Liver (tissue), 9 donors: ENCODE results near the gene SLC47A2. TPM values are rescaled to one million over a fixed set of nuclear protein-coding genes. Genes with fewer than 3 reads are reported as not detected.

ENCODE experiments used
- DNase-seq: peaks from one replicate; pipeline ENCODE4 v3.0.0-alpha.2; 2017; ENCODE audit warnings: low spot score
- H3K27ac ChIP-seq, 2 donors: one replicate each; pipeline ENCODE4 v1.7.0; 2013; ENCODE audit warnings: inconsistent platforms in 2 of 2, low read length in 2 of 2, control low read depth in 1 of 2, low read depth in 1 of 2, mild to moderate bottlenecking in 1 of 2
- H3K27me3 ChIP-seq, 4 donors: one replicate each; pipeline versions ENCODE4 v1.6.1 to v1.7.0; 2013; ENCODE audit warnings: low read length in 3 of 4, inconsistent platforms in 1 of 4, mild to moderate bottlenecking in 1 of 4, moderate library complexity in 1 of 4; ENCODE audit not compliant: control insufficient read depth in 4 of 4, insufficient read depth in 4 of 4
- H3K36me3 ChIP-seq, 4 donors: one replicate each; pipeline versions ENCODE4 v1.6.1 to v1.7.0; 2013; ENCODE audit warnings: low read length in 3 of 4, mild to moderate bottlenecking in 3 of 4, low read depth in 1 of 4, moderate library complexity in 1 of 4; ENCODE audit not compliant: control insufficient read depth in 4 of 4, insufficient read depth in 3 of 4
- H3K4me1 ChIP-seq, 4 donors: one replicate each; pipeline versions ENCODE4 v1.6.1 to v1.7.0; 2013; ENCODE audit warnings: low read length in 3 of 4, mild to moderate bottlenecking in 3 of 4, moderate library complexity in 1 of 4; ENCODE audit not compliant: control insufficient read depth in 4 of 4, insufficient read depth in 4 of 4
- H3K4me3 ChIP-seq, 3 donors: one replicate each; pipeline versions ENCODE4 v1.6.1 to v1.7.0; 2013; ENCODE audit warnings: low read length in 3 of 3, control low read depth in 1 of 3, low read depth in 1 of 3, mild to moderate bottlenecking in 1 of 3
- H3K9ac ChIP-seq, 2 donors: one replicate each; pipeline ENCODE4 v1.7.0; 2013; ENCODE audit warnings: low read length in 2 of 2, mild to moderate bottlenecking in 2 of 2, moderate library complexity in 2 of 2, control low read depth in 1 of 2, low read depth in 1 of 2
- H3K9me3 ChIP-seq, 4 donors: one replicate each; pipeline versions ENCODE4 v1.6.1 to v1.7.0; 2013; ENCODE audit warnings: low read length in 3 of 4; ENCODE audit not compliant: control insufficient read depth in 4 of 4
- EGR1 ChIP-seq, 2 donors: IDR thresholded peaks; 2 replicates each; pipeline ENCODE4 v1.6.1; 2016 to 2018; ENCODE audit warnings: antibody characterized with exemption in 2 of 2, low read depth in 2 of 2
- FOXA1 ChIP-seq: IDR thresholded peaks from 2 replicates; pipeline ENCODE4 v1.6.1; 2016; ENCODE audit warnings: antibody characterized with exemption
- FOXA2 ChIP-seq: IDR thresholded peaks from 2 replicates; pipeline ENCODE4 v1.6.1; 2016; ENCODE audit warnings: antibody characterized with exemption
- GABPA ChIP-seq, 2 donors: IDR thresholded peaks in 1 of 2; conservative IDR thresholded peaks in 1 of 2; 2 replicates each; pipeline ENCODE4 v1.6.1; 2016; ENCODE audit warnings: antibody characterized with exemption in 2 of 2, mild to moderate bottlenecking in 1 of 2, moderate library complexity in 1 of 2
- HNF4G ChIP-seq: IDR thresholded peaks from 2 replicates; pipeline ENCODE4 v1.6.1; 2016; ENCODE audit warnings: antibody characterized with exemption
- JUND ChIP-seq, 2 donors: IDR thresholded peaks; 2 replicates each; pipeline ENCODE4 v1.6.1; 2016; ENCODE audit warnings: antibody characterized with exemption in 2 of 2
- NR2F2 ChIP-seq: IDR thresholded peaks from 2 replicates; pipeline ENCODE4 v1.6.1; 2016; ENCODE audit warnings: antibody characterized with exemption
- RAD21 ChIP-seq, 2 donors: IDR thresholded peaks; 2 replicates each; pipeline ENCODE4 v1.6.1; 2016; ENCODE audit warnings: antibody characterized with exemption in 2 of 2, mild to moderate bottlenecking in 2 of 2
- REST ChIP-seq: IDR thresholded peaks from 2 replicates; pipeline ENCODE4 v1.6.1; 2016; ENCODE audit warnings: antibody characterized with exemption, mild to moderate bottlenecking
- RXRA ChIP-seq, 2 donors: IDR thresholded peaks; 2 replicates each; pipeline ENCODE4 v1.6.1; 2017 to 2018; ENCODE audit warnings: antibody characterized with exemption in 2 of 2, mild to moderate bottlenecking in 1 of 2
- SP1 ChIP-seq: IDR thresholded peaks from 2 replicates; pipeline ENCODE4 v1.6.1; 2018; ENCODE audit warnings: antibody characterized with exemption, mild to moderate bottlenecking
- TAF1 ChIP-seq: conservative IDR thresholded peaks from 2 replicates; pipeline ENCODE4 v1.6.1; 2016; ENCODE audit warnings: antibody characterized with exemption, mild to moderate bottlenecking
- YY1 ChIP-seq: IDR thresholded peaks from 2 replicates; pipeline ENCODE4 v1.6.1; 2016; ENCODE audit warnings: antibody characterized with exemption, mild to moderate bottlenecking
- WGBS: extraction: QIAGEN DNeasy Blood & Tissue Kit; methylation state at CpG from one replicate; pipeline ENCODE4 v1.1.7; 2013; 5-methylcytosine and 5-hydroxymethylcytosine counted together
- polyA plus RNA-seq, 2 donors: library from polyadenylated mRNA; stranded (reverse) in 1 of 2; unstranded in 1 of 2; fragments of 200-250 nt in 1 of 2; fragments of >200 nt in 1 of 2; fragmentation: Nextera tagmentation in 1 of 2; extraction: Ambion mirVana in 1 of 2; gene quantifications; one replicate each; pipeline versions ENCODE4 v1.2.1 to v1.2.3, GENCODE V29; 2013 to 2015
- total RNA-seq, 2 donors: library from RNA; depleted of rRNA; stranded (reverse); fragments of >200 nt; gene quantifications; one replicate each; pipeline ENCODE4 v1.2.3, GENCODE V29; 2014
- TF ChIP-seq, protein P1 (sequence below): fragments of 150-350 bp; IDR thresholded peaks from 2 replicates; pipeline ENCODE4 v1.5.1; 2017; ENCODE audit warnings: improper control_type of control experiment, low read depth, low read length; ENCODE audit not compliant: missing input control
- TF ChIP-seq, protein P2 (sequence below): IDR thresholded peaks from 2 replicates; pipeline ENCODE4 v1.6.1; 2016; ENCODE audit warnings: antibody characterized with exemption
- donor health status: healthy.
- donor health status: healthy.
- donor health status: healthy.
- donor health status: healthy.
- donor health status: healthy.

SLC47A2 gene
- total and polyA plus RNA-seq, 4 donors, result 0.08 TPM; not detected in 3

GRCh38 chr17:19726631-19727376 lies 10.4 kb upstream of the SLC47A2 start:
- Histone ChIP-seq H3K4me3 (no peak overlapping the region), H3K27ac (peak overlapping the region; percentile 80 to 88), H3K4me1 (peaks cover 5 to 11% (median 8%) of the 10 kb centered on the region in 4 donors), H3K9ac (peak overlapping the region in 1 of 2 donors; percentile 23), H3K36me3 (no peaks in the 10 kb centered on the region), H3K27me3 (no peaks in the 10 kb centered on the region), H3K9me3 (no peaks in the 10 kb centered on the region)
- no peak for DNase-seq
- TF ChIP-seq YY1 (no peak), FOXA1 (peak; percentile 2)
- WGBS, result 93% methylated on average over 7 of the region's 7 CpGs

- no peak overlapping the region for H3K4me3 ChIP-seq
- WGBS, result 93% methylated on average over 5 of the region's 5 CpGs
- peaks cover 8 to 17% (median 11%) of the 10 kb centered on the region in 4 donors for H3K4me1 ChIP-seq
- no peak for DNase-seq
- TF ChIP-seq RXRA (IDR thresholded peaks at IDR 0.05), result no peak
- TF ChIP-seq SP1, result no peak
- TF ChIP-seq FOXA2, result no peak
- no peak for TF ChIP-seq EGR1 (IDR thresholded peaks at IDR 0.05; ENCODE audit: low read depth in 2 of 2)
- no peak for TF ChIP-seq TAF1
- no peak overlapping the region for H3K27ac ChIP-seq
- no peaks in the 10 kb centered on the region for H3K27me3 ChIP-seq
- no peaks in the 10 kb centered on the region for H3K9me3 ChIP-seq
- H3K36me3 ChIP-seq, result no peaks in the 10 kb centered on the region
- no peak overlapping the region for H3K9ac ChIP-seq
These were observed 9.1 kb upstream of the SLC47A2 start for GRCh38 chr17:19725486-19725885.

DNA sequence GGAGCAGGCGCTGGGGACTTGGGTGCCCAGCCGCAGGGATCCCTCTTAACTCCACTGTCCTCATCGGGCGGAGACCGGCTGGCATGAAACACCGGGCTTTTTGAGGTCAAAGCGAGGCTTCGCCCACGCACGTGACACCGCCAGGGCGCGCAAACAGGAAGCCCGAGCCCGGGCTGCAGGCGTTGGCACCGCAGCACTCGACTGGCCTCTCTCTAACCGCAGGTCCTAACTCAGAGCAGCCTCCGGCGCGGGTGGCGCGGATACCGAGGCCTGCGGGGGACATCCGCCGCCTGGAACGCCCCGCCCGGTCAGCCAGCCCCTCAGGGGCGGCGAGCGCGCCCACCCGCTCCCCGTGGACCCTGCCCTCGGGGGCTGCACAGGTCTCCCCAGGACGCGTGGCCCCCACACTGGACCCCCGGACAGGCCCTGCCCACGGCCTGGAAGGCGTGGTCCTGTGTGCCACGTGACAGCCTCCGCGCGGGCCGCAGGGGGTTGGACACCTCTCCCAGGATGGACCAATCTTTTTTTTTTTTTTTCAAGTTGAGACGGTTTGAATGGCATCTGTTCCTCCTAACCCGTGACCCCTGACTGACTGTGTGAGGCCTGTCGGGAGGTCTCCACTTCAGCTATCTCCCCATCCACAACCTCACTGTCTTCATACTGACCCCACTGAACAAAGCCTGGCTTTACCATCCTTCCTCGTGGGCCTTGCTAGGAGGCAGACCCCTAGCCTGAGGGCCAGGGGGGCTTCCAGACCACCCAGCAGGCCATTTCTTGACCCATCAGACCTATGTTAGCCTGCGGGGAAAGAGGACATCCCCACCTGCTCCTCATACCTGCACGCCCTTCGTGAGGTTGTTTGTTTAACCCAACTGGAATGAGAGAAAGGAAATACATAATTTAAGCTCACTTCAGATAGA lies 8.4 kb upstream of the SLC47A2 start:
- H3K27me3 ChIP-seq, result no peaks in the 10 kb centered on the region
- H3K4me3 ChIP-seq, result peak overlapping the region in 1 of 3 donors; percentile 32
- no peaks in the 10 kb centered on the region for H3K36me3 ChIP-seq
- H3K4me1 ChIP-seq, result peaks cover 8 to 17% (median 12%) of the 10 kb centered on the region in 4 donors
- H3K9ac ChIP-seq, result no peak overlapping the region
- no peaks in the 10 kb centered on the region for H3K9me3 ChIP-seq
- peak overlapping the region; percentile 8 to 40 for H3K27ac ChIP-seq
- DNase-seq, result no peak
- TF ChIP-seq SP1 (peak; percentile 24), JUND (IDR thresholded peaks at IDR 0.05) (no peak), RAD21 (IDR thresholded peaks at IDR 0.05) (peak in 1 of 2 donors; percentile 4), YY1 (peak; percentile 45), RXRA (IDR thresholded peaks at IDR 0.05) (peak; percentile 67 to 73)
- WGBS, result 45% methylated on average over 55 of the region's 55 CpGs

DNA sequence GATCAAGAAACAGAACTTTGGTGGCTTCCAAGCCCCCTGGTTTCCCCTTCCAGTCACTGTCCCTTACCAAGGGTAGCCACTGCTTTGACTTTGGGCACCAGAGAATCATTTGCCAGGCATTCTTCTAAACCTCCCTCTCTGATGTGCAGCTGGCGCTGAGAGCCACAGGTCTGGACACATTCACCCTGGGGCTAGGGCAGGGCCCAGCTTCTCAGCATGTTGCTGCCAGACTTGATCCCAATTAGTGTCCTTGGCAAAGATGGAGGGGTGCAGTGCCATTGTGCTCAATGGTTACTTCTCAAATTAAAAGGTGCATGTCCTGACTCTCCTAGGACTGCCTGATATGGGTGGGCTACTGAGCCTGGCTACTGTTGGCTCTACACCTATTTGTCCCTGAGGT lies 7.6 kb upstream of the SLC47A2 start:
- 100% methylated on average over 1 of the region's 1 CpG for WGBS
- no peak overlapping the region for H3K9ac ChIP-seq
- H3K4me1 ChIP-seq, result peaks cover 8 to 17% (median 12%) of the 10 kb centered on the region in 4 donors

More for the DNA sequence above, 7.6 kb upstream of the SLC47A2 start:
- Histone ChIP-seq H3K4me3 (no peak overlapping the region), H3K36me3 (no peaks in the 10 kb centered on the region), H3K27ac (peak overlapping the region in 1 of 2 donors; percentile 8), H3K27me3 (no peaks in the 10 kb centered on the region), H3K9me3 (no peaks in the 10 kb centered on the region)
- no peak for DNase-seq
- TF ChIP-seq GABPA (IDR thresholded peaks at IDR 0.05 in 1 of 2, conservative IDR thresholded peaks at IDR 0.05 in 1 of 2) (no peak), RAD21 (IDR thresholded peaks at IDR 0.05) (no peak), JUND (IDR thresholded peaks at IDR 0.05) (no peak), NR2F2 (no peak), HNF4G (no peak), YY1 (no peak), RXRA (IDR thresholded peaks at IDR 0.05) (no peak), TAF1 (no peak), FOXA1 (no peak), EGR1 (IDR thresholded peaks at IDR 0.05; ENCODE audit: low read depth in 2 of 2) (no peak), REST (no peak)
- TF ChIP-seq, protein P1, sequence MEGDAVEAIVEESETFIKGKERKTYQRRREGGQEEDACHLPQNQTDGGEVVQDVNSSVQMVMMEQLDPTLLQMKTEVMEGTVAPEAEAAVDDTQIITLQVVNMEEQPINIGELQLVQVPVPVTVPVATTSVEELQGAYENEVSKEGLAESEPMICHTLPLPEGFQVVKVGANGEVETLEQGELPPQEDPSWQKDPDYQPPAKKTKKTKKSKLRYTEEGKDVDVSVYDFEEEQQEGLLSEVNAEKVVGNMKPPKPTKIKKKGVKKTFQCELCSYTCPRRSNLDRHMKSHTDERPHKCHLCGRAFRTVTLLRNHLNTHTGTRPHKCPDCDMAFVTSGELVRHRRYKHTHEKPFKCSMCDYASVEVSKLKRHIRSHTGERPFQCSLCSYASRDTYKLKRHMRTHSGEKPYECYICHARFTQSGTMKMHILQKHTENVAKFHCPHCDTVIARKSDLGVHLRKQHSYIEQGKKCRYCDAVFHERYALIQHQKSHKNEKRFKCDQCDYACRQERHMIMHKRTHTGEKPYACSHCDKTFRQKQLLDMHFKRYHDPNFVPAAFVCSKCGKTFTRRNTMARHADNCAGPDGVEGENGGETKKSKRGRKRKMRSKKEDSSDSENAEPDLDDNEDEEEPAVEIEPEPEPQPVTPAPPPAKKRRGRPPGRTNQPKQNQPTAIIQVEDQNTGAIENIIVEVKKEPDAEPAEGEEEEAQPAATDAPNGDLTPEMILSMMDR, result no peak
- TF ChIP-seq, protein P2, sequence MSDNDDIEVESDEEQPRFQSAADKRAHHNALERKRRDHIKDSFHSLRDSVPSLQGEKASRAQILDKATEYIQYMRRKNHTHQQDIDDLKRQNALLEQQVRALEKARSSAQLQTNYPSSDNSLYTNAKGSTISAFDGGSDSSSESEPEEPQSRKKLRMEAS, result no peak
